ENCODE data around the gene UBE2F. TPM values are rescaled to one million over a fixed set of nuclear protein-coding genes. Genes with fewer than 3 reads are reported as not detected.

The UBE2F gene
- total and polyA plus RNA-seq, 2 of the 4 experiments (the other 2 are of a cell fraction), result 44.6 to 59.8 TPM

DNA sequence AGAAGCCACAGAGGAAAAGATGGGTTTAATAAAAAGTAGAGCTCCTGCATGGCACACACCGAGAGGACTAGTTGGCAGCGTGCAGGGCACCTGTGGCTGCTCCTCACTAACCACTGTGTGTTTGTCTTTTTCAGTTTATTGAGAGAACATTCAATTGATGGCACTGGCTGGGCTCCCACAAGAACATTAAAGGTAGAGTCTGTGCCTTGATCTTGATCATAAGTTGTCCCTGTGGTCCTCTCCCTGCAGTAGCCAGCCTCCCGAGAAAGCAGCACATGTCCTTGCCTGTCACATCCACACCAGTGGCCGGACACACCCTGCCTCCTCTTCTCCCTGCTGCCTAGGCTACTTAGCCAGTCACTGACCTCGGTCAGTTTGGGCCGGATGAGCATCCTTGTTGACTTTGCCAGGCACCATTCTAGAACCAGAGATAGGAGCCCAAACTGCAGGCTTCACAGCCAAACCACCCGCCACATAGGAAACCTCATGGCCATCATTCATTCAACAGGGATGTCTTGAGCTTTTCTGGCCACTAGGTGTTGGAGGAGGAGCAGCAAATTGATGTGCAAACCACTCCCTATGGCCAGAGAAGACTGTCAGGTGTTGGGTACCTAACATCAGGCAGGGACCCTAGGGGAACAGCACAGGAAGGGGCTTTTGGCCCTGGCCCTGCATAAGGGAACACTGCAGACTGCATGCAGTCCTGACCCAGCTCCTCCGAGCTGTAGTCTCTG, 63.8 kb downstream of the UBE2F start:
- H2AK9ac ChIP-seq (replicated peaks; ENCODE audit: low read depth, low read length, poor library complexity), result no peak overlapping the region
- H2BK15ac ChIP-seq (ENCODE audit: low read depth, low read length), result no peak overlapping the region
- peaks cover 22% of the 10 kb centered on the region for H3K9me1 ChIP-seq (ENCODE audit: insufficient read depth, low read length)
- H3K27me3 ChIP-seq (ENCODE audit: control insufficient read depth, insufficient read depth, low read length), result no peaks in the 10 kb centered on the region
- no peaks in the 10 kb centered on the region for H3K9me3 ChIP-seq (ENCODE audit: control insufficient read depth, insufficient read depth, low read length)
- no peak overlapping the region for H4K91ac ChIP-seq (ENCODE audit: insufficient read depth, low read depth, low read length)
- no peak overlapping the region for H3K4me2 ChIP-seq (ENCODE audit: low read depth, low read length)
- in situ Hi-C loops (cut with MboI; ENCODE audit: low sequenced_read_pairs), result no loop called here
- ChIA-PET CTCF (no interaction called here), POLR2A (ENCODE audit: unreplicated experiment) (no interaction called here)
- no TSS peak for BruUV-seq (replicated peaks)
- WGBS, 2 experiments (ENCODE audit: extremely low coverage in 2 of 2, insufficient read length in 1 of 2), result 92% methylated on average over 4 of the region's 8 CpGs; no CpG with 5 or more reads in 1 of the 2 experiments
- H3K56ac ChIP-seq (ENCODE audit: extremely low read depth, insufficient read depth, low read length), result no peak overlapping the region
- ATAC-seq (ENCODE audit: low read depth) (no peak), DNase-seq (no peak)
- H3K4ac ChIP-seq (ENCODE audit: low read depth, low read length), result no peak overlapping the region
- dilution Hi-C loops (cut with HindIII; ENCODE audit: low sequenced_read_pairs, unreplicated experiment), result no loop called here
- intact Hi-C loops (cut with micrococcal nuclease), result no loop called here
- no peak overlapping the region for H3K14ac ChIP-seq (replicated peaks; ENCODE audit: low read depth, low read length)
- no peak overlapping the region for H4K5ac ChIP-seq (ENCODE audit: low read depth, low read length)
- TF ChIP-seq, protein P1, sequence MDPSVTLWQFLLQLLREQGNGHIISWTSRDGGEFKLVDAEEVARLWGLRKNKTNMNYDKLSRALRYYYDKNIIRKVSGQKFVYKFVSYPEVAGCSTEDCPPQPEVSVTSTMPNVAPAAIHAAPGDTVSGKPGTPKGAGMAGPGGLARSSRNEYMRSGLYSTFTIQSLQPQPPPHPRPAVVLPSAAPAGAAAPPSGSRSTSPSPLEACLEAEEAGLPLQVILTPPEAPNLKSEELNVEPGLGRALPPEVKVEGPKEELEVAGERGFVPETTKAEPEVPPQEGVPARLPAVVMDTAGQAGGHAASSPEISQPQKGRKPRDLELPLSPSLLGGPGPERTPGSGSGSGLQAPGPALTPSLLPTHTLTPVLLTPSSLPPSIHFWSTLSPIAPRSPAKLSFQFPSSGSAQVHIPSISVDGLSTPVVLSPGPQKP (IDR thresholded peaks at IDR 0.05; ENCODE audit: borderline replicate concordance, low read depth, low read length), result no peak
- TF ChIP-seq MXI1 (IDR thresholded peaks at IDR 0.05; ENCODE audit: borderline replicate concordance, low read depth, low read length) (no peak), MAFK (IDR thresholded peaks at IDR 0.05; ENCODE audit: low read depth, low read length) (no peak)
- peaks cover 11% of the 10 kb centered on the region for H3K4me1 ChIP-seq (ENCODE audit: control insufficient read depth, insufficient read depth, low read length)
- no peak overlapping the region for H2AK5ac ChIP-seq (ENCODE audit: low read depth, low read length)
- peaks cover 42% of the 10 kb centered on the region for H3K36me3 ChIP-seq (ENCODE audit: control insufficient read depth, insufficient read depth, low read length)
- no peak overlapping the region for H2BK5ac ChIP-seq (ENCODE audit: low read depth, low read length, poor library complexity, severe bottlenecking)
- H3K23ac ChIP-seq (ENCODE audit: low read depth, low read length), result no peak overlapping the region
- H2BK120ac ChIP-seq (ENCODE audit: low read depth, low read length), result no peak overlapping the region
- no peak overlapping the region for H2AFZ ChIP-seq (replicated peaks; ENCODE audit: low read length, poor library complexity)
- no peak overlapping the region for H3K4me3 ChIP-seq (ENCODE audit: insufficient read depth, low read depth, low read length)
- no peak overlapping the region for H4K8ac ChIP-seq (ENCODE audit: low read depth in 2 of 2, low read length in 2 of 2)
- H2BK20ac ChIP-seq (ENCODE audit: low read depth, low read length), result no peak overlapping the region
- H4K20me1 ChIP-seq (ENCODE audit: insufficient read depth, low read length), result no peaks in the 10 kb centered on the region
- H3K27ac ChIP-seq (ENCODE audit: insufficient read depth, low read length), result no peak overlapping the region
- H3K9ac ChIP-seq (ENCODE audit: low read depth, low read length), result no peak overlapping the region
- no peak overlapping the region for H3K18ac ChIP-seq (ENCODE audit: low read depth, low read length)
- peaks cover 7 to 29% of the 10 kb centered on the region in 2 experiments; a peak in 3 of 4 replicates for H3K79me1 ChIP-seq (ENCODE audit: low read depth in 1 of 2, low read length in 2 of 2)
